ENCODE data around the gene EID3. TPM values are rescaled to one million over a fixed set of nuclear protein-coding genes. Genes with fewer than 3 reads are reported as not detected.
A peak's percentile ranks its signal among the peaks of the same experiment; 100 is the strongest.

The EID3 gene
- total RNA-seq (2013; cell fraction: nucleolus; rRNA removed), result 27.6 and 32.9 TPM in 2 replicates
- total RNA-seq (2014; rRNA removed) (4.1 and 5.0 TPM in 2 replicates), total RNA-seq (2014; rRNA removed; fragmentation: Illumina TruSeq; extraction: Trizol) (6.4 and 7.0 TPM in 2 replicates), total RNA-seq (2021) (3.4 and 4.5 TPM in 2 replicates), polyA plus RNA-seq (2011; rRNA removed) (0.86 and 0.92 TPM in 2 replicates), polyA plus RNA-seq (2014; fragmentation: Illumina TruSeq; extraction: Trizol) (3.8 and 4.9 TPM in 2 replicates), polyA plus RNA-seq (2014; fragmentation: Nextera tagmentation; extraction: Ambion mirVana) (1 to 10 TPM; 1.6 to 2.2 TPM), polyA plus RNA-seq (2014; rRNA removed) (3.8 and 6.0 TPM in 2 replicates), polyA plus RNA-seq (2016; fragmentation: Nextera tagmentation; extraction: Ambion mirVana) (1 to 10 TPM; 5.0 to 5.4 TPM), polyA minus RNA-seq (2011; rRNA and poly(A)+ RNA removed) (2.9 and 3.2 TPM in 2 replicates), Bru-seq, nascent RNA (percentile 94 among the genes with signal in this experiment), BruChase-seq, experiment 1, labeled RNA remaining after a 6-hour chase (percentile 83 among the genes with signal in this experiment), BruChase-seq, experiment 2, labeled RNA remaining after a 2-hour chase (percentile 83 among the genes with signal in this experiment)
- 3.2 TPM for polyA plus RNA-seq (2011; ENCODE audit: low read depth)
- polyA plus RNA-seq (2011; cell fraction: cytosol; rRNA removed), result 0.19 and 0.35 TPM in 2 replicates
- 1.3 and 3.1 TPM in 2 replicates for polyA plus RNA-seq (2011; cell fraction: nucleus; rRNA removed)
- polyA plus RNA-seq (2012), result 2.7 and 4.7 TPM in 2 replicates
- not detected in 2 replicates for polyA minus RNA-seq (2011; cell fraction: cytosol; rRNA and poly(A)+ RNA removed)
- 3.6 and 10.2 TPM in 2 replicates for polyA minus RNA-seq (2011; cell fraction: nucleus; rRNA and poly(A)+ RNA removed)
- long read RNA-seq, experiment 1, partial matches to known transcripts, result 0 of 2 reads
- long read RNA-seq, experiment 1, other reads (novel, unspliced or antisense), result 0 of 2 reads
- long read RNA-seq, experiment 2, transcript EID3-201 (1 exons, 1,467 nt), result major isoform, 8 of 8 reads
- long read RNA-seq, experiment 2, partial matches to known transcripts, result 0 of 8 reads
- long read RNA-seq, experiment 2, other reads (novel, unspliced or antisense), result 0 of 8 reads

DNA sequence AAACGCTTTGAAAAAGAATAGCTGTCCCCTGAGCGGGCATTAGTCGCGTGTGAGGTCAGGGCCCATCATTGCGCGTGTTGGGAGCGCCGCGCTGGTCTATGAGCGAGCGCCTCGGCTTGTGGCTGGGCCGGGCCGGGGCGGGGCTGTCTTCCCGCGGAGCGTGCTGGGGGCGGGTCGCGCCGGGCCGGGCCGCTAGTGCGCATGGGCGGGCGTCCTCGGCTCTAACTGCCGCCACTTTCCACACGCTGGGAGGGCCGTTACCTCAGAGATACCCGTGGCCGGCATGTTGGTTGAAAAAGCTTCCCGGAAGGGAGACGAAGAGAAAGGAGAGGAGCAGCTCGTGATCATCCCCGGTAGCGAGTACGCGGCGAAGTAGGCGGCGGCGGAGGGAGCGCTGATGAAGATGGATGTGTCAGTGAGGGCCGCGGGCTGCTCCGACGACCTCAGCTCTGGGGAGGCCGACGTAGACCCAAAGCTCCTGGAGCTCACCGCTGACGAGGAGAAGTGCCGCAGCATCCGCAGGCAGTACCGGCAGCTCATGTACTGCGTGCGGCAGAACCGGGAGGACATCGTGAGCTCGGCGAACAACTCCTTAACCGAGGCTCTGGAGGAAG lies at the start of gene EID3:
Gene EID3, plus strand, starts transcription at position 202 of the 614 bp plus-strand sequence. Its CDS starts 196 bp downstream, at position 398.
- DNase-seq (ENCODE audit: low read depth, low spot score) (no peak), FAIRE-seq (no peak), ATAC-seq (peak; percentile 99)
- Histone ChIP-seq H3K4me1 (ENCODE audit: control insufficient read depth, insufficient read depth, low read length) (peaks cover 9% of the 10 kb centered on the region), H2AFZ (ENCODE audit: control insufficient read depth, low read depth, low read length) (peak within 1 kb of the TSS; percentile 83), H3K79me2 (ENCODE audit: control insufficient read depth, insufficient read depth, low read length) (peaks cover 65% of the 10 kb centered on the region), H3K9ac (ENCODE audit: control insufficient read depth, insufficient read depth, low read length) (peak within 1 kb of the TSS; percentile 57), H3K27ac (ENCODE audit: control insufficient read depth, insufficient read depth) (peak within 1 kb of the TSS; percentile 66), H4K20me1 (ENCODE audit: control insufficient read depth, insufficient read depth) (no peaks in the 10 kb centered on the region), H3K9me3 (replicated peaks; ENCODE audit: control insufficient read depth, insufficient read depth, low read length) (no peaks in the 10 kb centered on the region; the same call in 2 of the 3 replicates), H3K4me3 (peak within 1 kb of the TSS; percentile 69), H3K4me2 (ENCODE audit: control insufficient read depth, insufficient read depth) (peak within 1 kb of the TSS; percentile 95), H3K36me3 (ENCODE audit: control insufficient read depth in 2 of 2, insufficient read depth in 2 of 2, low read length in 1 of 2) (peaks cover 0 to 8% of the 10 kb centered on the region in 2 experiments; a peak in 1 of 4 replicates), H3K27me3 (replicated peaks in 1 of 2; ENCODE audit: control insufficient read depth in 2 of 2, insufficient read depth in 2 of 2, low read length in 1 of 2) (no peaks in the 10 kb centered on the region)
- BruUV-seq (replicated peaks), result TSS peak; percentile 29
- in situ Hi-C loops (cut with MboI), result no loop called here
- 23% methylated on average over 50 of the region's 63 CpGs for WGBS (ENCODE audit: insufficient coverage, insufficient replicate concordance, low lambda C conversion rate, missing lambda C conversion rate)
- RAD21 ChIA-PET (ENCODE audit: unreplicated experiment), result interaction anchor here (1.6 to 3.7 kb wide), 2 partner anchors 16 to 27 kb away, joined by 4 to 33 read pairs; no protein-coding TSS in a partner anchor
- CTCF ChIA-PET, result interaction anchor here (0.7 to 3.5 kb wide), 6 partner anchors 8 to 330 kb away, joined by 3 to 22 read pairs (median 3); no protein-coding TSS in a partner anchor
- POLR2A ChIA-PET, result interaction anchor here (1.0 to 3.8 kb wide), 3 partner anchors 11 to 28 kb away, joined by 4 to 42 read pairs (median 8); no protein-coding TSS in a partner anchor
- intact Hi-C loops (cut with micrococcal nuclease; ENCODE audit: unreplicated experiment), result no loop called here
- SMC1A ChIA-PET (ENCODE audit: uncharacterized antibody, unreplicated experiment), result interaction anchor here (0.6 to 4.3 kb wide), 5 partner anchors 9 to 54 kb away, joined by 3 to 33 read pairs (median 5); no protein-coding TSS in a partner anchor
- TF ChIP-seq MXI1 (IDR thresholded peaks at IDR 0.05; ENCODE audit: low read depth, low read length) (peak; percentile 70; the same call in 1 of the 2 replicates), ZSCAN29 (IDR thresholded peaks at IDR 0.05) (no peak), BRCA1 (IDR thresholded peaks at IDR 0.05; ENCODE audit: low read depth, low read length) (no peak), POLR2A (IDR thresholded peaks at IDR 0.05; ENCODE audit: low read depth, low read length) (peak; percentile 69), RB1 (IDR thresholded peaks at IDR 0.05; ENCODE audit: borderline replicate concordance) (peak; percentile 55; the same call in 1 of the 2 replicates), MTA3 (IDR thresholded peaks at IDR 0.05; ENCODE audit: borderline replicate concordance, low read length) (no peak), ATF7 (IDR thresholded peaks at IDR 0.05; ENCODE audit: low read depth) (no peak), NR2F1 (conservative IDR thresholded peaks at IDR 0.05) (0 out of 2 replicates have a peak, but pooled peaks have one; percentile 24), CHD1 (IDR thresholded peaks at IDR 0.05; ENCODE audit: low read depth, low read length) (no peak), POLR2AphosphoS5 (IDR thresholded peaks at IDR 0.05; ENCODE audit: low read length) (no peak), ZNF217 (IDR thresholded peaks at IDR 0.05) (no peak), RUNX3 (IDR thresholded peaks at IDR 0.05; ENCODE audit: low read length) (peak; percentile 9; the same call in 1 of the 2 replicates), ZNF622 (IDR thresholded peaks at IDR 0.05) (no peak), RFX5 (IDR thresholded peaks at IDR 0.05; ENCODE audit: low read depth, low read length) (no peak), IRF5 (IDR thresholded peaks at IDR 0.05; ENCODE audit: borderline replicate concordance) (no peak), MEF2B (IDR thresholded peaks at IDR 0.05; ENCODE audit: partially characterized antibody, poor library complexity, severe bottlenecking) (no peak)
- TF ChIP-seq, protein P1, sequence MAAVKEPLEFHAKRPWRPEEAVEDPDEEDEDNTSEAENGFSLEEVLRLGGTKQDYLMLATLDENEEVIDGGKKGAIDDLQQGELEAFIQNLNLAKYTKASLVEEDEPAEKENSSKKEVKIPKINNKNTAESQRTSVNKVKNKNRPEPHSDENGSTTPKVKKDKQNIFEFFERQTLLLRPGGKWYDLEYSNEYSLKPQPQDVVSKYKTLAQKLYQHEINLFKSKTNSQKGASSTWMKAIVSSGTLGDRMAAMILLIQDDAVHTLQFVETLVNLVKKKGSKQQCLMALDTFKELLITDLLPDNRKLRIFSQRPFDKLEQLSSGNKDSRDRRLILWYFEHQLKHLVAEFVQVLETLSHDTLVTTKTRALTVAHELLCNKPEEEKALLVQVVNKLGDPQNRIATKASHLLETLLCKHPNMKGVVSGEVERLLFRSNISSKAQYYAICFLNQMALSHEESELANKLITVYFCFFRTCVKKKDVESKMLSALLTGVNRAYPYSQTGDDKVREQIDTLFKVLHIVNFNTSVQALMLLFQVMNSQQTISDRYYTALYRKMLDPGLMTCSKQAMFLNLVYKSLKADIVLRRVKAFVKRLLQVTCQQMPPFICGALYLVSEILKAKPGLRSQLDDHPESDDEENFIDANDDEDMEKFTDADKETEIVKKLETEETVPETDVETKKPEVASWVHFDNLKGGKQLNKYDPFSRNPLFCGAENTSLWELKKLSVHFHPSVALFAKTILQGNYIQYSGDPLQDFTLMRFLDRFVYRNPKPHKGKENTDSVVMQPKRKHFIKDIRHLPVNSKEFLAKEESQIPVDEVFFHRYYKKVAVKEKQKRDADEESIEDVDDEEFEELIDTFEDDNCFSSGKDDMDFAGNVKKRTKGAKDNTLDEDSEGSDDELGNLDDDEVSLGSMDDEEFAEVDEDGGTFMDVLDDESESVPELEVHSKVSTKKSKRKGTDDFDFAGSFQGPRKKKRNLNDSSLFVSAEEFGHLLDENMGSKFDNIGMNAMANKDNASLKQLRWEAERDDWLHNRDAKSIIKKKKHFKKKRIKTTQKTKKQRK (IDR thresholded peaks at IDR 0.05; ENCODE audit: low read depth, low read length), result no peak

All from GM12878 (cell line).